Measurements from ENCODE around the gene SPANXN2. TPM values are rescaled to one million over a fixed set of nuclear protein-coding genes. Genes with fewer than 3 reads are reported as not detected.

Gene SPANXN2
- total and polyA plus RNA-seq, 2 of the 8 experiments (the other 6 are each of a cell fraction or from before 2014, with no cell fraction given) = not detected

GRCh38 chrX:143683486-143683885 is 37.1 kb downstream of the SPANXN2 start:
- H3K79me1 ChIP-seq (ENCODE audit: low read depth, low read length) = no peaks in the 10 kb centered on the region
- H4K8ac ChIP-seq (ENCODE audit: extremely low read depth, insufficient read depth, low read length) = no peak overlapping the region
- H4K5ac ChIP-seq (ENCODE audit: insufficient read length, low read depth, low read length) = no peak overlapping the region
- H2BK20ac ChIP-seq (ENCODE audit: low read length) = no peak overlapping the region
- H3K9me3 ChIP-seq (ENCODE audit: insufficient read depth in 2 of 2, low read depth in 1 of 2, low read length in 1 of 2) = no peaks in the 10 kb centered on the region
- no peak overlapping the region for H2BK15ac ChIP-seq (ENCODE audit: low read length)
- no peaks in the 10 kb centered on the region for H3K23me2 ChIP-seq (ENCODE audit: low read depth, low read length)
- H2BK12ac ChIP-seq (ENCODE audit: low read depth, low read length) = no peak overlapping the region
- no peaks in the 10 kb centered on the region for H3K79me2 ChIP-seq (ENCODE audit: control insufficient read depth in 1 of 2, insufficient read depth in 2 of 2, low read length in 2 of 2)
- H3K18ac ChIP-seq (ENCODE audit: extremely low read depth, low read length) = no peak overlapping the region
- no peak overlapping the region for H2AFZ ChIP-seq (ENCODE audit: low read length)
- H3K4me3 ChIP-seq (ENCODE audit: extremely low read depth in 1 of 4, insufficient read depth in 2 of 4, low read depth in 3 of 4, low read length in 4 of 4) = no peak overlapping the region
- no peaks in the 10 kb centered on the region for H3K36me3 ChIP-seq (ENCODE audit: control insufficient read depth in 2 of 4, insufficient read depth in 4 of 4, low read length in 3 of 4)
- no peaks in the 10 kb centered on the region for H3K4me1 ChIP-seq (replicated peaks in 1 of 4; ENCODE audit: control insufficient read depth in 3 of 4, insufficient read depth in 4 of 4, low read length in 3 of 4)
- no peak overlapping the region for H3K4me2 ChIP-seq (ENCODE audit: insufficient read depth in 1 of 2, low read depth in 2 of 2, low read length in 2 of 2)
- CTCF ChIA-PET (ENCODE audit: partially characterized antibody) = interaction anchor here (0.6 kb wide), 1 partner anchor 19 kb away, joined by 5 read pairs; no protein-coding TSS in a partner anchor
- POLR2A ChIA-PET (ENCODE audit: partially characterized antibody) = no interaction called here
- no peaks in the 10 kb centered on the region for H3K27me3 ChIP-seq (replicated peaks in 1 of 4; ENCODE audit: control insufficient read depth in 3 of 4, extremely low read depth in 1 of 4, insufficient read depth in 3 of 4, low read length in 3 of 4)
- H3K27ac ChIP-seq (ENCODE audit: low read depth, low read length) = no peak overlapping the region
- H3K9ac ChIP-seq (replicated peaks in 1 of 4; ENCODE audit: extremely low read depth in 1 of 4, low read depth in 3 of 4, low read length in 3 of 4) = no peak overlapping the region
- H2AK5ac ChIP-seq (ENCODE audit: low read depth, low read length) = no peak overlapping the region
- FAIRE-seq (no peak), DNase-seq (ENCODE audit: low read depth in 1 of 2, low spot score in 2 of 2) (no peak)
- H4K20me1 ChIP-seq (replicated peaks in 1 of 2; ENCODE audit: control insufficient read depth in 1 of 2, insufficient read depth in 2 of 2, low read length in 2 of 2) = no peaks in the 10 kb centered on the region
- no peak overlapping the region for H3K14ac ChIP-seq (ENCODE audit: insufficient read length)
- H2BK120ac ChIP-seq (replicated peaks; ENCODE audit: low read depth, low read length) = no peak overlapping the region
- 56% methylated on average over 3 of the region's 3 CpGs; no CpG with 5 or more reads in 1 of the 2 experiments for WGBS, 2 experiments (ENCODE audit: extremely low coverage in 1 of 2, insufficient coverage in 1 of 2, insufficient read length in 1 of 2, insufficient replicate concordance in 2 of 2, low coverage in 1 of 2, low lambda C conversion rate in 2 of 2, missing lambda C conversion rate in 1 of 2)
- no peak overlapping the region for H3K4ac ChIP-seq (replicated peaks; ENCODE audit: insufficient read length, low read depth, low read length)
- H2BK5ac ChIP-seq (ENCODE audit: low read depth, low read length) = no peak overlapping the region
- H3K56ac ChIP-seq (replicated peaks; ENCODE audit: insufficient read length, low read depth, low read length) = no peak overlapping the region
- no peak overlapping the region for H3K23ac ChIP-seq (ENCODE audit: insufficient read length)
- H4K91ac ChIP-seq (replicated peaks; ENCODE audit: insufficient read length, low read length) = no peak overlapping the region
- TF ChIP-seq EP300 (IDR thresholded peaks at IDR 0.05; ENCODE audit: borderline replicate concordance in 1 of 2, low read depth in 2 of 2, low read length in 2 of 2) (no peak), NANOG (IDR thresholded peaks at IDR 0.05; ENCODE audit: insufficient read depth, low read depth, low read length, poor library complexity, severe bottlenecking) (no peak), EZH2 (IDR thresholded peaks at IDR 0.05; ENCODE audit: low read depth, low read length, severe bottlenecking) (no peak), POLR2AphosphoS5 (IDR thresholded peaks at IDR 0.05; ENCODE audit: low read depth, low read length) (no peak), RFX5 (IDR thresholded peaks at IDR 0.05; ENCODE audit: borderline replicate concordance, low read depth, low read length) (no peak), HDAC2 (IDR thresholded peaks at IDR 0.05; ENCODE audit: borderline replicate concordance in 1 of 2, low read depth in 2 of 2, low read length in 2 of 2) (no peak), CHD1 (IDR thresholded peaks at IDR 0.05; ENCODE audit: low read depth, low read length) (no peak), KDM4A (IDR thresholded peaks at IDR 0.05; ENCODE audit: low read depth, low read length, severe bottlenecking) (no peak), MAFK (IDR thresholded peaks at IDR 0.05; ENCODE audit: low read depth, low read length) (no peak), RAD21 (IDR thresholded peaks at IDR 0.05 in 1 of 2, conservative IDR thresholded peaks at IDR 0.05 in 1 of 2; ENCODE audit: low read depth in 2 of 2, low read length in 2 of 2) (no peak), GTF2F1 (IDR thresholded peaks at IDR 0.05; ENCODE audit: borderline replicate concordance, low read depth, low read length) (no peak), POLR2A (IDR thresholded peaks at IDR 0.05; ENCODE audit: control extremely low read depth in 1 of 2, low read depth in 2 of 2, low read length in 2 of 2) (no peak), BRCA1 (IDR thresholded peaks at IDR 0.05; ENCODE audit: low read depth, low read length) (no peak), CEBPB (IDR thresholded peaks at IDR 0.05; ENCODE audit: low read depth, low read length) (no peak)

All from H1 (cell line).